ENCODE data around the gene ITPK1. TPM values are rescaled to one million over a fixed set of nuclear protein-coding genes. Genes with fewer than 3 reads are reported as not detected.

ITPK1 gene
- total RNA-seq, 1 donor from 2014 or later: 32.8 TPM

DNA sequence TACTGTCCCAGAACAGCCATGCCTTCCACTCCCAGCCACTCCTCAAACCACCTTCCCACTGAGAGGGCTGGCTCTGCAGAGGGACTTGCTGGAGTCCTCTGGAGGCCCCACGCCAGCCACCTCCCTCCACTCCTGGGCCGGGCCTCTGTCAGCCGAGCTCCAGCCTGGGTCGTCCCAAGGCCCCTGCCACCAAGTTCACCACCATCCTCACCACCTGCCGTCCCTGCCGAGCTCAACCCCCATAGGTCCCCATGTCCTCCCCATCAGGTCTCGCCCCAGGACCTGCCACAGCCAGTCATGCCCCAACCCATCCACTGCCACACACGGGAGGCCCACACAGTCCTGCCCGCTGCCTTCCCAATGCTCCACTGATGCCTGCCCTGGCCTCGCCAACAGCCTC, 39.0 kb downstream of the ITPK1 start:
- DNase-seq (ENCODE audit: extremely low spot score, unreplicated experiment): no peak
- Mint-ChIP-seq H3K27me3 (ENCODE audit: unreplicated experiment) (no peaks in the 10 kb centered on the region), H3K9me3 (ENCODE audit: unreplicated experiment) (no peaks in the 10 kb centered on the region), H3K27ac (ENCODE audit: unreplicated experiment) (no peak overlapping the region), H3K36me3 (ENCODE audit: unreplicated experiment) (peaks cover 1% of the 10 kb centered on the region), H3K4me1 (ENCODE audit: unreplicated experiment) (peaks cover 24% of the 10 kb centered on the region), H3K4me3 (ENCODE audit: unreplicated experiment) (no peak overlapping the region)
- TF ChIP-seq, protein P1, sequence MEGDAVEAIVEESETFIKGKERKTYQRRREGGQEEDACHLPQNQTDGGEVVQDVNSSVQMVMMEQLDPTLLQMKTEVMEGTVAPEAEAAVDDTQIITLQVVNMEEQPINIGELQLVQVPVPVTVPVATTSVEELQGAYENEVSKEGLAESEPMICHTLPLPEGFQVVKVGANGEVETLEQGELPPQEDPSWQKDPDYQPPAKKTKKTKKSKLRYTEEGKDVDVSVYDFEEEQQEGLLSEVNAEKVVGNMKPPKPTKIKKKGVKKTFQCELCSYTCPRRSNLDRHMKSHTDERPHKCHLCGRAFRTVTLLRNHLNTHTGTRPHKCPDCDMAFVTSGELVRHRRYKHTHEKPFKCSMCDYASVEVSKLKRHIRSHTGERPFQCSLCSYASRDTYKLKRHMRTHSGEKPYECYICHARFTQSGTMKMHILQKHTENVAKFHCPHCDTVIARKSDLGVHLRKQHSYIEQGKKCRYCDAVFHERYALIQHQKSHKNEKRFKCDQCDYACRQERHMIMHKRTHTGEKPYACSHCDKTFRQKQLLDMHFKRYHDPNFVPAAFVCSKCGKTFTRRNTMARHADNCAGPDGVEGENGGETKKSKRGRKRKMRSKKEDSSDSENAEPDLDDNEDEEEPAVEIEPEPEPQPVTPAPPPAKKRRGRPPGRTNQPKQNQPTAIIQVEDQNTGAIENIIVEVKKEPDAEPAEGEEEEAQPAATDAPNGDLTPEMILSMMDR (IDR thresholded peaks at IDR 0.05): no peak

DNA sequence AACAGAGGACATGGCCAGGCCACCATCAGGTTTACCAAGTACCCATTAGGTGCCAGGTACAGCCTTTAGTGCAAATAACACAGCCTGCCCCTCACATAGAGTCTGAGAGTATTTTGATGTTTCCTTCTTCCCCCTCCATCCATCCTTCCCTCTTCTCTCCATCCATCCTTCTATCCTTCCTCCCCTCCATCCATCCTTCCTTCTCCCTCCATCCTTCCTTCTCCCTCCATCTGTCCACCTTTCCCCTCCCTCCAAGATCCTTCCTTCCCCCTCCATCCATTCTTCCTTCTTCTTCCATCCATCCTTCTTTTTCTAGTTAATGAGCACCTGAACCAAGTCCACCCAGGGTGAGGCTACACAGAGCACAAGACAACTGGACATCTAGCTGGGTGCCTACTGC, 39.8 kb downstream of the ITPK1 start:
- H3K27me3 Mint-ChIP-seq (ENCODE audit: unreplicated experiment): no peaks in the 10 kb centered on the region
- TF ChIP-seq, protein P1 (IDR thresholded peaks at IDR 0.05): no peak
- peaks cover 1% of the 10 kb centered on the region for H3K36me3 Mint-ChIP-seq (ENCODE audit: unreplicated experiment)
- H3K4me1 Mint-ChIP-seq (ENCODE audit: unreplicated experiment): peaks cover 24% of the 10 kb centered on the region
- H3K9me3 Mint-ChIP-seq (ENCODE audit: unreplicated experiment): no peaks in the 10 kb centered on the region
- H3K4me3 Mint-ChIP-seq (ENCODE audit: unreplicated experiment): no peak overlapping the region
- DNase-seq (ENCODE audit: extremely low spot score, unreplicated experiment): no peak
- H3K27ac Mint-ChIP-seq (ENCODE audit: unreplicated experiment): no peak overlapping the region

DNA sequence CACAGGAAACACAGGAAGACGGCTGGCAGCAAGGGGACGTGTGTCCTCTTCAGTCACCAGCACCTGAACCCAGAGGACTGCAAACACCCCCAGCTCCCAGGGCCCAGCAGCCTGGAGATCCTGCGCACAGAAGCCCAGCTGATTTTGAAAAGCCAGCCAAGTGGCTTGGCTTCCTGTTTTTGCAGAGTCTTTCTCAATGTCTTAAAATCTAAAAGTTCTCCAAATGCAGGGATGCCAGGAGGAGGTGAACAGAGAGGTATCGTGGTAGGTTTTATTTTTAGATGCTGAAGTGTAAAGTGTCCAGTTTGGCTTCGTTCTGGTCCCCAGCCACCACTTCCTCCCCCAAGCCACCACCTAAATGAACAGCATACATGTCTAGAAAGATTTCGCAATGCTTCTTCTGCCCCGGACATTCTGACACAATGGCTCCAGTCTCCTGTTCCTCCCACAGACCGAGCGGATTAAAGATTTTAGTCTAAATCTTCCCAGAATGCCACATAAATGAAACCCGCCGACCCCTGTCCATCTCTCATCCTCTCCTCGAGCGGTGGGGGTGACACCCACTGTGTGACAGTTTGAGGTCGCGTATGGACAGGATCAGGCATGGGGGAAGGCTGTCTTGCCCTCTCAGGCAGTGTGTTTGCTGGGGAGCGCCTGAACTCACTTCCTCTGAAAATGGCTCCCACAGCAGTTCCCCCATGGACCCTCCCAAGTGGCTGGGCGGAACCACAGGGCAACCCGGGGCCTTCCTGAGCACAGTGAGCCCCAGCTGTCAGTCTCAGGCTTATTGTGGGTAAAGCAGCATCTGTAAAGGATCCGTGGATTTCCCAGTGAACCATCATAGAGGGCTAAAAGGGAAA, 41.6 kb downstream of the ITPK1 start:
- Mint-ChIP-seq H3K4me3 (ENCODE audit: unreplicated experiment) (no peak overlapping the region), H3K36me3 (ENCODE audit: unreplicated experiment) (peaks cover 1% of the 10 kb centered on the region), H3K4me1 (ENCODE audit: unreplicated experiment) (peaks cover 19% of the 10 kb centered on the region), H3K27ac (ENCODE audit: unreplicated experiment) (no peak overlapping the region), H3K27me3 (ENCODE audit: unreplicated experiment) (no peaks in the 10 kb centered on the region), H3K9me3 (ENCODE audit: unreplicated experiment) (no peaks in the 10 kb centered on the region)
- TF ChIP-seq, protein P1 (IDR thresholded peaks at IDR 0.05): no peak
- DNase-seq (ENCODE audit: extremely low spot score, unreplicated experiment): no peak

- Mint-ChIP-seq H3K4me1 (ENCODE audit: unreplicated experiment) (peaks cover 12% of the 10 kb centered on the region), H3K27ac (ENCODE audit: unreplicated experiment) (no peak overlapping the region), H3K4me3 (ENCODE audit: unreplicated experiment) (no peak overlapping the region), H3K27me3 (ENCODE audit: unreplicated experiment) (no peaks in the 10 kb centered on the region), H3K9me3 (ENCODE audit: unreplicated experiment) (no peaks in the 10 kb centered on the region), H3K36me3 (ENCODE audit: unreplicated experiment) (peaks cover 1% of the 10 kb centered on the region)
- TF ChIP-seq, protein P1 (IDR thresholded peaks at IDR 0.05): no peak
- no peak for DNase-seq (ENCODE audit: extremely low spot score, unreplicated experiment)
Observed at GRCh38 chr14:93073358-93073707, 42.4 kb downstream of the ITPK1 start.

DNA sequence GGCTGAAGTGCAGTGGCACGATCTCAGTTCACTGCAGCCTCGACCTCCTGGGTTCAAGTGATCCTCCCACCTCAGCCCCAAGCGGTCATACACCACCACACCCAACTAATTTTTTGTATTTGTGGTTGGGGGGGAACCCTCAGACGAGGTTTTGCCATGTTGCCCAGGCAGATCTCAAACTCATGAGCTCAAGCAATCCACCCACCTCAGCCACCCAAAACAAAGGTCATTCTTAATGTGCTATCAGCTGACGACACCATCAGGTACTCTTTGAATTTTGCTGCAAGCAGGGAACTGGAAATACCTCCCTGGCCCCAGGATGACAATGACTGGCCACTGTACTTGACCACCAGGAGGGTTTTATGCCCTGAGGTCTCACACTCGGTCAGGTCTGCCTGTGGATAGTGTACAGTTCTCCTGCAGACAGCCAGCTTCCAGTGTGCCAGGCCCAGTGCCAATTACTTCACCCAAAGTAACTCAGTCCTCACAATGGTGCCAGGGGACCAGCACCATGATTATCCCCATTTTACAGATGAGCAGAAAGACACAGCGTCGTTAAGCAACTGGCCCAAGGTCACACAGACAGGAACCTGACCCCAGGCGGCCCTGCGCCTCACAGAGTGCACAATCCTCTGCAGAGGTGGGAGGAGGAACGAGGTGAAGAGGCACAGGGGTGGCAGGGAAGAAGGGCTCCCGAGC, 42.9 kb downstream of the ITPK1 start:
- peaks cover 1% of the 10 kb centered on the region for H3K36me3 Mint-ChIP-seq (ENCODE audit: unreplicated experiment)
- TF ChIP-seq, protein P1 (IDR thresholded peaks at IDR 0.05): no peak

More for the DNA sequence above, 42.9 kb downstream of the ITPK1 start:
- H3K4me1 Mint-ChIP-seq (ENCODE audit: unreplicated experiment): peaks cover 12% of the 10 kb centered on the region
- no peaks in the 10 kb centered on the region for H3K9me3 Mint-ChIP-seq (ENCODE audit: unreplicated experiment)
- H3K27me3 Mint-ChIP-seq (ENCODE audit: unreplicated experiment): no peaks in the 10 kb centered on the region
- H3K27ac Mint-ChIP-seq (ENCODE audit: unreplicated experiment): no peak overlapping the region
- DNase-seq (ENCODE audit: extremely low spot score, unreplicated experiment): no peak
- H3K4me3 Mint-ChIP-seq (ENCODE audit: unreplicated experiment): no peak overlapping the region
